Dedifferentiated amniotic fluid mesenchymal stem cell (primary cell): ENCODE data around the gene CD52.
"Not testable (repeated sequence)": the region's sequence is repeated elsewhere in the genome, so short reads cannot be mapped to it uniquely, and the experiment has no call there.

Source experiments
- DNase-seq: peaks from one replicate; pipeline ENCODE4 v3.0.0-alpha.2; 2016; ENCODE audit errors: extremely low spot score

Gene CD52

GRCh38 chr1:26300578-26301275, 17.0 kb upstream of the CD52 start:
- DNase-seq, result no peak

DNA sequence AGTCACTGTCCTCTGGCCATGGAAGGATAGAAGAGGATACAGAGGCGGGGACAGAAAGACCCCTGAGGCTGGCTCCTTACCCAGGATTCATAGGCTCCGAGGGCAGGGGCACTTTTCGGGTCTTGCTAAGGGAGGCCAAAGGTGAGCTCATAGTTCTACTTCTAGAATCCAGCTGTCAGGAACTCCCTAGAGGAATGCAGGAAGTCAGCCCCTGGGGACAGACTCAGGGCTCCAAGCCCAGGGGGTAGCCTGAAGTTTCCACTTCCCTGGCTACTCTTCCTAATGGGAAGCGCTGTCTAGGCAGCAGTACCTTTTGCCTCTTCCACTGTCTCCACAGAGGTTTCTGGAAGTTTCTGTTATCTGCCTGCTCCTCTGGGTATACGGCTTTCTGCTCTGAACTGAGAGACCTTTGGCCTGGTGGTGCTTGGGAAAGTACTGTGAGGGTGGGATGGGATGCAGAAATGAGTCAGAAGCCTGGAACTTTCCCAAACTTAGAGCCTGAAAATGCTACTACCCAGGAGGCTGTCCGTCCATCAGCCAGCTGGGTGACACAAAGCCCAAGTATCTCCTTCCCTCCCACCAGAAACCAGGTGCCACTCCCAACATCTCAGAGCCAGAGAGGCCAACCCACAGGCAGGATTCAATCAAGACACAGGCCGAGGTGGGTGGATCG, 14.9 kb upstream of the CD52 start:
- no peak for DNase-seq

DNA sequence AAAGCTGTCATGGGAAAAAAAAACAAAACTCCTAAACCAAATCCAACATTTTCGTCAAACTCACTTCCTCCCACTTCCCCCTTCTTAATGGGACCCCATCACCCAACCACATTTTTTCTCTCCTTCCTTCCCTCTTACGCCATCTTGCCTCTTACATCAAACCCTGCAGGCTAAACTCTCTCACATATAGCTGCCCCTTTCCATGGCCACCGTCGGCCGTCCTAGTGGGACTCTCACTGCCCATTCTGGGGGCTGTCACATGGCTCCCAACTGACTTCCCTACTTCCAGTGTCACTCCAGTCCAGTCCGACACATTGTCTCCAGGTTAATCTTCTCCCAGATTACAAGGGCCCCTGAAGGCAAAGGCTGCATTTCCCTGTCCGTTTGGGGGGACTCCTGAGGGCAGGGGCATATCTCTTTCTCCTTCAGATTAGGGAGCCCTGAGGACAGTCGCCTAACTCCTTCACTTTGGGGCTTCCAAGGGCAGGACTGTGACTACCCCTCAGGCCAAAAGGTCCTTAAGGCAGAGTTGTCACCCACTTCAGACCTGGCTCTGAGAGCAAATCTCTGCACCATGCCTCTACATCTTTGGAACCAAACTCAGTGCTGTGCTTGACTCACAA, 12.0 kb upstream of the CD52 start:
- no peak for DNase-seq

DNA sequence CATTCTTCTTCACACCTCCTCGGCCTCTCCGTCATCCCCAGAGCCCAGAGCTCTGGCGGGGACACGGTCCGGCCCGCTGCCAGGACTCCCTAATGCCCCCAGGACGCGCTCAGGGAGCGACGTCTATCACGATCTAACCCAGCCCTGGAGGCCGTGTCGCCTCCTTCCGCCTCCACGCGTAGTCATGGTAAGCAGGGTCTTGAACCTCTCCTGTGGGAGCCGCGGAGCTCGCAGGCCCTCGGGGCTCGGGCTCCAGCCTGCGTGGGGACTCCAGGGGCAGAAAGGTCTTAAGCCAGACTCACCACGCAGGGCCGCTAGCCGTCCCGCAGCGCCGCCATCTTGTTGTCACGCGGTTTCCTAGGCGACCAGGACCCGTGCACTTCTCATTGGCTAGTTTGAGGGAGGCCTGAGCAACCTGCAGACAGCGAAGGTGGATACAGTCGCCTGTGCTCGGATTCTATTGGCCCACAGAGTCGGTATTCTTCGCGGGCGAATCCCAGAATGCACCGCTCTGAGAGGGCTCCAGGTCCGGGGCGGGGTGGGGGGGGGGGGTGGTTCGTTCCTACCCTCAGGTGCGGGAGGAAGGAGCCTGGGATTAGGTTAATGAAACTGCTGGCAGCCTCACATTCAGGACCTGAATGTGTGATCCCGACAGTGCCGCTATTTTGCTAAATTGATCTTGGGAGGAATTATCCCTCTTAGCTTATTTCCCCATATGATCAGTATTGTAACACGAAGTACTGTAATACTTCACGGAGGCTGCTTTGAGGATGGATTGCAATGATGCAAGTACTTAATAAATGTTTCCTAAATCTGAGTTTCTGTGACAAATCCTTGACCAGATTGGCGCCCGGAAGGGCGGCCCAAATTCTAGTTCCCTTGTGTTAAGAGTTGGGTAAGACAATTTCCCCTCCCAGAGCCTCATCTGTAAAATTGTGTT, 11.2 kb upstream of the CD52 start, which contains the start of gene UBXN11:
UBXN11 (minus strand) TSS at position 347 of the 940 bp plus-strand sequence. CDS start 3,753 bp downstream, outside the sequence.
- DNase-seq, result peak; percentile 80

DNA sequence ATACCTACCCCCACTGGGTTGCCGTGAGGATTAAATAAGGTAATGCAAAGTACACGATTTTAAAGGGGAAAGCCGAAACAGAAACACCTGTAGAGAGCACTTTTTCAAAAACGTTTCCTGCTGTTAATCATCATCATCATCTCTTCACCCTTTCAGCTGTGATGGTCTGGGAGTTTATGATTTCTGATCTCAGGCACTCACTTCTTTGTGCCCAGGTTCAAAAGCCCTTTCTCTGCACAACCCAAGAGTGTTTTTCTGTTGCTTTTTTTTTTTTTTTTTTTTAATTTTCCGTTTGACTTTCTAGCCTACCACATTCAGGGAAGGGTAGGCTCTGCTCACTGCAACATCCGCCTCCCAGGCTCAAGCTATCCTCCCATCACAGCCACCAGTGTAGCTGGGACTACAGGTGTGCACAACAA, 10.4 kb upstream of the CD52 start:
- no peak for DNase-seq

DNA sequence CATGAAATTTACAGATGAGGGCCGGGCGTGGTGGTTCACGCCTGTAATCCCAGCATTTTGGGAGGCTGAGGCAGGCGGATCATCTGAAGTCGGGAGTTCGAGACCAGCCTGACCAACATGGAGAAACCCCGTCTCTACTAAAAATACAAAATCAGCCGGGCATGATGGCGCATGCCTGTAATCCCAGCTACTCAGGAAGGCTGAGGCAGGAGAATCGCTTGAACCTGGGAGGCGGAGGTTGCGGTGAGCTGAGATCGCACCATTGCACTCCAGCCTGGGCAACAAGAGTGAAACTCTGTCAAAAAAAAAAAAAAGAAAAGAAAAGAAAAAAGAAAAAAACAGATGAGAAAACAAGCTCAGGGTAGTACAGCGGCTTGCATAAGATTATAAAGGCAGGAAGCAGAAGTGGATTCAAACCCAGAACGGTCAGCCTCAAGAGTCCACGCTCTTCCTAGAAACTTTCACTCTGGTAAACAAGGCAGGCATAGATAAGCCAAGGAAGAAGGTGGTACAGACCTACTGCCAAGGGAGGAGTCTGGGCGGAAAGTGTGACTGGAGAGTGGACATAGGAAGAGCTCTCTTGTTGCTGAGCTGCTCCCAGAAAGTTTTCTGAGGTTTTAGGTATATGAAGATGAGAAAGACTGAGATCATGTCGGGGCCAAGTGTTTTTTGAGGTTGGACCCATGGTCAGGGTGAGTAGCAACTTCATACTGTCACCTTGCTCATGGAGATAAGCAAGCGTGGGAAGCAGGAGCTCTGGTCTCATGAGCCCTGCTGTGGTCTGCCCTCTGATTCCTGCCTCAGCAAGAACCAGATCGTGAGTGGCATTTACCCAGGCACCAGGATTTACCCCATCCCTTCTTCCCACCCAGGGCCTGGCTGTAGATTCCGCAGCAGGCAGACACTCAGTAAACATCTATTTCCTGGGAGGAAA, 9.5 kb upstream of the CD52 start:
- DNase-seq, result not testable (repeated sequence)

DNA sequence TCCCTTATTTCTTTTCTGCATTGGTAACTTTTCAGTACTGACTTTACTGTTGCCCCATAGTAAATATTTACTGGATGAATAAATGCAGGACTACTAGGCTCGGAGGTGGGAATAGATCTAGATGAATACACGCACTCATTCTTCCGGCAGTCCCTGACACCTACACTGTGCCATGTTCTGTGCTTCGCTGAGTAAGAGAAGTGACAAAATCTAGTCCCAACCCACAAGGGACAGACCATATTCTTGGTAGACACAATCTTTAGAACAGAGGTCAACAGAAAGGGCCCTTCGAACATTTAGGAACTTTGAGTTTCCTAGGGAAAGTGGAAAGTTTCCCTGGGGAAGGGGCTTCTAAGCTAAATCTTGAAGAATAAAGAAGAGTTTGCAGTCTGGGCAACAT, 3.3 kb upstream of the CD52 start:
- no peak for DNase-seq

- DNase-seq, result no peak
These were observed 1.6 kb upstream of the CD52 start for GRCh38 chr1:26315874-26316850.

DNA sequence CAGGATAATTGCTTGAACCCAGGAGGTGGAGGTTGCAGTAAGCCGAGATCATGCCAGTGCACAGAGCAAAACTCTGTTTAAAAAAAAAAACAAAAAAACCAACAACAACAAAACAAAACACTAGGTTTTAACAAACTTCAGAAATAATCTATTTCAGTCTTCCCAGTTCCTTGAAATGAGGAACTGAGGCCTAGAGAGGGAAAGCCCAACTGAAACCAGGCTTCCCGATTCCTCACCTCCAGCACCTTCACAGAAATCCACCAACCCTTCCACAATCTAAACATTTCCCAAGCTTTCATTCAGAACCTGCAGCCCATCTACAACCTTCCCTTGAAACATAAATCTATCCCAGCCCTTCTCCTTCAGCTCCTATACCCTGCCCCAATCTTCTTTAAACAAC, 612 bp upstream of the CD52 start:
- DNase-seq, result no peak

DNA sequence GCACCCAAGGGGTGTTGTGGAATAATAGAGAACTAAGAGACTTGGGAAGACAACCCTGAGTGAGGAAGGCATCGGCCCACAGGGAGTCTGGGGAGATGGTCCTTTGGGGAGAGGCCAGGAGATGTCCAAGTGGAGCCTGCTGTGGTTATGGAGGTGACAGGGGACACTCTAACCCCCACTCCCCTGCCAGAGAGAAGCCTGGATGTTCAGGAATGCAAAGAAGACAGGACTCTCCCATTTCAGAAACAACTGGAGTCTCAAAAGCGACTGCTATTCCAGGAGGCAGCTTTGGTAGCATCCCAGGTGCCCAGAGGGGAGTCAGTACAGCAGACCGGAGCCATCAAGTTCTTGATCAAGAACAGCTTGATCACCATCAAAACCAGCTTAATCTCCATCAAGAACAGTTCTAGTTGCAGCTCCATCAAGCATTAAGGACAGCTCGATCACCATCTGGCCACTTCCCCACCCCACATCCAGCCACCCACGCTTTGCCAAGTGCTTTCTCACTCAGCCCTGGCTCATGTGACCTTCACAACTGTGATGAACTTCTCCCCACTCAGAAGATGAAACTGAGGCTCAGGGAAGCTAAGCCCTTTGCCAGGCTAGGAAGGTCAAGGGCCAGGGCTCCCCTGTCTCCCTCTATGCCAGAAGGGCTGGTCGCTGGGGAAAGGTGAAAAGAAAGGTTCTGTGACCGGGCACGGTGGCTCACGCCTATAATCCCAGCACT, 743 bp downstream of the CD52 start:
- DNase-seq, result no peak

- DNase-seq, result no peak
These were observed 3.1 kb downstream of the CD52 start for GRCh38 chr1:26320896-26321295.

DNA sequence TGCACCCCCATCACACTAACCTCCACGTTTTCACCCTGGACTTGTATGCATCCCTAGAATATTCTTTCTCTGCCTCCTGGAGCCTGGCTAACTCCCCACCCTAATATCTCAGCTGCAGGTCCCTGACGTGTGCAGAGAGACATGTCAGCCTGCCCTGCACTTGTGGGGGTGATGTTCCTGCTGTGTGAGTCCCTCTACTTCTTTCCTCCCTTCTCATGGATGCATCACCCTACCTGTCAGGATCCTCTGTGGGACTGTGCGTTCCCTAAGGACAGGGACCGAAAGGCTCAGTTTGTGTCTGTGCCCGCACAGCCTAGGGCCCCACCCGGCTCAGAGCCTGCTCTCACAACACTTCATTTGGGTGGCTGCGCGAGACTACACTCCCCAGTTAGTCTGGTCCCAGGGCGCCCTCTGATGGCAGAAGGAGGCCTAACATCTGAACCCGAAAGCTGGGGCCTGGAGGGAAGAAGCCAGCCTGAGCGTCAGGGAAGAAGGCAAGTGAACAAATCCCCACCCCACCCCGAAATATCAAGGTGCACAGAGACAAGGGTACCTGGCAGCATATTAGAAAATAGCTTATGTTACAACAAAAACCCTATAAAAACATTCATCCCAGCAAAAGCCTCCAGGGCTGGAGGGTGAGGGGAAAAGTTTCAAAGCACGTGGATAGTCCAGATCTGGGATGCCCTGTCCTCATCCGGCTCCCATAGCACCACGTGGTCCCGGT, 3.7 kb downstream of the CD52 start:
- peak; percentile 83 for DNase-seq

DNA sequence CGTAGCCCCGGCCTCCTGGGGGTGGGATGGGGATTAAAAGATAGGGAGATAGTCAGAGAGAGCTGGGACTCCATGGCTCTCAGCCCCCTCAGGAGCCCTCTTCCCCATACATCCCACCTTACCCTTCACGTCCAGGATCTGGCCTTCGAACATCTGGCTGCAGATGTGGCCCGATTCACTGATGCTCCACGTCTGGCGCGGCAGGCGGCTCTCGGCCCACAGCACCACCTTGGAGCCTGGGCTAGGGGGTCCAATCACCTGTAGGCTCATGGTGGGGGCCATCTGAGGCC, 4.2 kb downstream of the CD52 start:
- DNase-seq, result no peak

DNA sequence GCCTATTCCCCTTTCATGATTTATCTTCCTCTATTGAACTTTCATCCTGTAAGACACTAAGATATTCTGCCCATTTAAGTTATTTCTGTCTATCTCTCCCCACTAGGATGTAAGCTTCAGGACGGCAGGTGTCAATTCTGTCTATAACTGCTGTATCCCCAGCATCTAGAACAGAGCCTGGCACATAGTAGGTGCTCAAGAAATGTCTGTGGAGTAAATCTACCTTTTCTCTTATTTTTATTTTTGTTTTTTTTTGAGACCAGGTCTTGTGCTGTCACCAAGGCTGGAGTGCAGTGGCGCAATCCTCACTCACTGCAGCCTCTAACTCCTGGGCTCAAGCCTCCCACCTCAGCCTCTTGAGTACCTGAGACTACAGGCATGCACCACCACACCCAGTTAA, 5.6 kb downstream of the CD52 start:
- DNase-seq, result no peak

GRCh38 chr1:26324550-26324949, 6.8 kb downstream of the CD52 start:
- no peak for DNase-seq

DNA sequence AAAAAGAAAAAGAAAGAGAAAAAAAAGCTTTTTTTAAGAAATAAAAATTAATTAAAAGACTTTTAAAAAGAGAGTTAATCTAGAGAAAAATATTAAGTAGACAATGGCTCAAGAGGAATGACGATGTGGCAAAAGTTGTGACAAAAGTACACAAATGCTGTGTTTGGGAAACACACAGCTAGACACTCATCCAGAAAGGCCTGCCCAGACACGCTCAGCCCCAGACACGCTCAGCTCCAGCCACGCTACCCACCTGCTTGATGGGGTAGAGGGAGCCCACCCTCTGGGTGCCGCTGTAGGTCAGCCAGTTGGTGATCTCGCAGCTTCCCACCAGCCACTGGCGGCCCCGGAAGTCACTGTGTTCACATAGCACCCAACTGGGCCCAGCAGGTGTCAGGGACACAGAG, 10.2 kb downstream of the CD52 start:
- no peak for DNase-seq

GRCh38 chr1:26328597-26328996, 10.8 kb downstream of the CD52 start:
- no peak for DNase-seq

- not testable (repeated sequence) for DNase-seq
These were observed 11.6 kb downstream of the CD52 start for GRCh38 chr1:26329380-26329779.
